PC-3 (cell line): ENCODE measurements around the gene IFI27L1. TPM values are rescaled to one million over a fixed set of nuclear protein-coding genes. Genes with fewer than 3 reads are reported as not detected.

Experiments used
- ATAC-seq: fragments of 200-7000 bp; cut with Tn5 transposase; 2 replicates; pipeline ENCODE4 v1.9.1; 2020; ENCODE audit warnings: mild to moderate bottlenecking, moderate library complexity
- BruUV-seq: library from RNA; stranded (reverse); fragments of 400-500 nt; replicated peaks from 2 replicates; lab custom pipeline; 2021; lab: Mats Ljungman, UMichigan
- CTCF ChIA-PET: fragments of 300-600 bp; sonication (Branson Sonifier 250); formaldehyde crosslinking; loops from one replicate; lab custom pipeline; 2022; ENCODE audit warnings: antibody characterized with exemption; lab: Charles Lee
- POLR2A ChIA-PET: fragments of 300-600 bp; sonication (Branson Sonifier 250); formaldehyde crosslinking; loops from one replicate; lab custom pipeline; 2022; ENCODE audit warnings: antibody characterized with exemption; ENCODE audit not compliant: unreplicated experiment; lab: Charles Lee
- DNase-seq: peaks from one replicate; pipeline ENCODE4 v3.0.0-alpha.2; 2015
- H2AFZ ChIP-seq: fragments of 300-600 bp; sonication (generic); 2 replicates; pipeline ENCODE4 v1.6.0; 2016; ENCODE audit warnings: antibody characterized with exemption, low read length
- H3F3A ChIP-seq: fragments of 300-600 bp; sonication (generic); one replicate; pipeline ENCODE4 v1.6.0; 2017; ENCODE audit warnings: antibody characterized with exemption, low read length, control low read depth, mild to moderate bottlenecking; ENCODE audit not compliant: unreplicated experiment
- H3K27ac ChIP-seq: fragments of 300-600 bp; sonication (generic); 2 replicates; pipeline ENCODE4 v1.5.1; 2016; ENCODE audit warnings: mild to moderate bottlenecking, low read length
- H3K27me3 ChIP-seq: fragments of 300-600 bp; sonication (generic); 2 replicates; pipeline ENCODE4 v1.6.1; 2016; ENCODE audit warnings: low read length, mixed read lengths
- H3K36me3 ChIP-seq: fragments of 300-600 bp; sonication (generic); 2 replicates; pipeline ENCODE4 v1.6.1; 2016; ENCODE audit warnings: low read depth, mixed run types, low read length, mixed read lengths
- H3K4me1 ChIP-seq: fragments of 300-600 bp; sonication (generic); 2 replicates; pipeline ENCODE4 v1.5.1; 2016; ENCODE audit warnings: low read length; ENCODE audit not compliant: insufficient read depth
- H3K4me2 ChIP-seq: fragments of 300-600 bp; sonication (generic); 2 replicates; pipeline ENCODE4 v1.6.0; 2016; ENCODE audit warnings: low read length
- H3K4me3 ChIP-seq: fragments of 300-600 bp; sonication (generic); 2 replicates; pipeline ENCODE4 v1.5.1; 2016; ENCODE audit warnings: mild to moderate bottlenecking, low read length, mixed read lengths
- H3K79me2 ChIP-seq: fragments of 300-600 bp; sonication (generic); 2 replicates; pipeline ENCODE4 v1.6.1; 2017; ENCODE audit warnings: low read length, mixed read lengths
- H3K9ac ChIP-seq: fragments of 300-600 bp; sonication (generic); 2 replicates; pipeline ENCODE4 v1.6.0; 2016; ENCODE audit warnings: mild to moderate bottlenecking, low read length
- H3K9me2 ChIP-seq: fragments of 300-600 bp; sonication (generic); replicated peaks from 2 replicates; pipeline ENCODE4 v1.6.1; 2016; ENCODE audit warnings: mixed run types, low read length, mixed read lengths
- H3K9me3 ChIP-seq: fragments of 300-600 bp; sonication (generic); 2 replicates; pipeline ENCODE4 v1.6.1; 2016; ENCODE audit warnings: low read length, mixed read lengths
- H4K20me1 ChIP-seq: fragments of 300-600 bp; sonication (generic); 2 replicates; pipeline ENCODE4 v1.6.1; 2016; ENCODE audit warnings: low read length, mixed read lengths
- EZH2 ChIP-seq: fragments of 300-600 bp; sonication (generic); IDR thresholded peaks from one replicate; pipeline ENCODE4 v1.6.1; 2017; ENCODE audit warnings: antibody characterized with exemption, mild to moderate bottlenecking, low read length; ENCODE audit not compliant: unreplicated experiment
- EZH2phosphoT487 ChIP-seq: fragments of 300-600 bp; sonication (generic); IDR thresholded peaks from 2 replicates; pipeline ENCODE4 v1.6.1; 2018; ENCODE audit warnings: mild to moderate bottlenecking, antibody characterized with exemption, low read length, borderline replicate concordance
- intact Hi-C: fragments of 100-400 bp; cut with micrococcal nuclease; formaldehyde crosslinking; loops from 2 replicates; pipeline ENCODE4 v1.9.0; 2023
- total RNA-seq: library from RNA; depleted of rRNA; stranded (reverse); fragments of >200 nt; gene quantifications from 2 replicates; pipeline ENCODE4 v1.2.3, GENCODE V29; 2014
- TF ChIP-seq, protein P1 (sequence below): fragments of 300-600 bp; sonication (generic); conservative IDR thresholded peaks from 2 replicates; pipeline ENCODE4 v1.5.1; 2017; ENCODE audit warnings: antibody characterized with exemption, low read depth, mild to moderate bottlenecking, low read length

Gene IFI27L1
- total RNA-seq, 1 experiment from 2014 or later = 16.9 TPM

DNA sequence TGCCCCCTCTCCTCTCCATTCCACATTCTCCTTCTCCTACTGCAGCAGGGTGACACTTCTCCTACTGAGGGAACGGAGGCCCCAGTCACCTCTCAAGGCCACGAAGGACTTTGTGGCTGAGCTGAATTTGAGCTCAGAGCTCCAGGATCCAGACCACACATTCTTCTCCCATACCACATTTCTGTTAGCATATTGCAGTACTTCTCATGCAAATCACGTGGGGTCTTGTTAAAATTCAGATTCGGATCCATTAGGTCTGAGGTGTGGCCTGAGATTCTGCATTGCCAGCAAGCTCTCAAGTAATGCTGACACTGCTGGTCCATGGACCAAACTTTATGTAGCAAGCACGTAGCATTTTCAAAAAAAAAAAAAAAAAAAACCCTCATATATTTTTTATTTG is 57.9 kb downstream of the IFI27L1 start:
- ChIA-PET POLR2A (no interaction called here), CTCF (no interaction called here)
- H3K9ac ChIP-seq = no peak overlapping the region

DNA sequence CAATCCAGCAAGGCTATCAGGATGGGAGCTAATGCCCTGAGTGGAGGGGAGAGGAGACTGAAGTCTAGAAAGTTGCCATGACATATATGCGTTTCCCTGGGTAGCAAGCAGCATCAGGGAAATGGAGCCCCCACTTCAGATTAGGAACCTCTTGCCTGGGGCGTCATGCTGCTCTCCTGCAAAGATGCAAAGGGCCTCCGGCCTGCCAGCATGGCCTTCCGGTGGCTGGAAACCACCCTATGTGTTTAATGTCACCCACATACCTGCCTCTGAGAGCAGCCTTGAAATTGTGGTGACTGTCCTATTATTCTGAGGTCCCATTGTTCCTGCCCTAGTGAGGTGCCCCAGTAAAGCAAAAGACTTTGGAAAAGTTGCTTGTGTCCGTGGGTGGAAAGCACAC is 58.3 kb downstream of the IFI27L1 start:
- no peak overlapping the region for H3K4me3 ChIP-seq
- H3K9me3 ChIP-seq = no peaks in the 10 kb centered on the region
- H2AFZ ChIP-seq = no peak overlapping the region
- 0 out of 2 replicates have a peak, but pooled peaks cover 4% of the 10 kb centered on the region for H3K27me3 ChIP-seq
- ChIA-PET CTCF (no interaction called here), POLR2A (no interaction called here)
- no peaks in the 10 kb centered on the region for H3K9me2 ChIP-seq
- DNase-seq (no peak), ATAC-seq (no peak)
- no peaks in the 10 kb centered on the region for H3K4me1 ChIP-seq
- no peak overlapping the region for H3K4me2 ChIP-seq
- no peak overlapping the region for H3K27ac ChIP-seq
- H3K9ac ChIP-seq = no peak overlapping the region
- intact Hi-C loops = no loop called here
- no peaks in the 10 kb centered on the region for H3K36me3 ChIP-seq
- H3K79me2 ChIP-seq = no peaks in the 10 kb centered on the region
- H3F3A ChIP-seq = no peaks in the 10 kb centered on the region
- no peaks in the 10 kb centered on the region for H4K20me1 ChIP-seq
- TF ChIP-seq, protein P1, sequence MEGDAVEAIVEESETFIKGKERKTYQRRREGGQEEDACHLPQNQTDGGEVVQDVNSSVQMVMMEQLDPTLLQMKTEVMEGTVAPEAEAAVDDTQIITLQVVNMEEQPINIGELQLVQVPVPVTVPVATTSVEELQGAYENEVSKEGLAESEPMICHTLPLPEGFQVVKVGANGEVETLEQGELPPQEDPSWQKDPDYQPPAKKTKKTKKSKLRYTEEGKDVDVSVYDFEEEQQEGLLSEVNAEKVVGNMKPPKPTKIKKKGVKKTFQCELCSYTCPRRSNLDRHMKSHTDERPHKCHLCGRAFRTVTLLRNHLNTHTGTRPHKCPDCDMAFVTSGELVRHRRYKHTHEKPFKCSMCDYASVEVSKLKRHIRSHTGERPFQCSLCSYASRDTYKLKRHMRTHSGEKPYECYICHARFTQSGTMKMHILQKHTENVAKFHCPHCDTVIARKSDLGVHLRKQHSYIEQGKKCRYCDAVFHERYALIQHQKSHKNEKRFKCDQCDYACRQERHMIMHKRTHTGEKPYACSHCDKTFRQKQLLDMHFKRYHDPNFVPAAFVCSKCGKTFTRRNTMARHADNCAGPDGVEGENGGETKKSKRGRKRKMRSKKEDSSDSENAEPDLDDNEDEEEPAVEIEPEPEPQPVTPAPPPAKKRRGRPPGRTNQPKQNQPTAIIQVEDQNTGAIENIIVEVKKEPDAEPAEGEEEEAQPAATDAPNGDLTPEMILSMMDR = no peak
- TF ChIP-seq EZH2phosphoT487 (no peak), EZH2 (no peak)
- BruUV-seq = no TSS peak

More for the DNA sequence above, 57.9 kb downstream of the IFI27L1 start:
- 0 out of 2 replicates have a peak, but pooled peaks cover 4% of the 10 kb centered on the region for H3K27me3 ChIP-seq
- no peaks in the 10 kb centered on the region for H3K36me3 ChIP-seq
- H4K20me1 ChIP-seq = no peaks in the 10 kb centered on the region
- no peak overlapping the region for H3K27ac ChIP-seq
- no peak overlapping the region for H3K4me2 ChIP-seq
- intact Hi-C loops = no loop called here
- H3K4me3 ChIP-seq = no peak overlapping the region
- no peaks in the 10 kb centered on the region for H3K4me1 ChIP-seq
- no peaks in the 10 kb centered on the region for H3K79me2 ChIP-seq
- no peaks in the 10 kb centered on the region for H3K9me3 ChIP-seq
- no TSS peak for BruUV-seq
- no peaks in the 10 kb centered on the region for H3F3A ChIP-seq
- no peaks in the 10 kb centered on the region for H3K9me2 ChIP-seq
- H2AFZ ChIP-seq = no peak overlapping the region
- TF ChIP-seq EZH2phosphoT487 (no peak), EZH2 (no peak)
- TF ChIP-seq, protein P1 = no peak
- no peak for ATAC-seq
- no peak for DNase-seq

DNA sequence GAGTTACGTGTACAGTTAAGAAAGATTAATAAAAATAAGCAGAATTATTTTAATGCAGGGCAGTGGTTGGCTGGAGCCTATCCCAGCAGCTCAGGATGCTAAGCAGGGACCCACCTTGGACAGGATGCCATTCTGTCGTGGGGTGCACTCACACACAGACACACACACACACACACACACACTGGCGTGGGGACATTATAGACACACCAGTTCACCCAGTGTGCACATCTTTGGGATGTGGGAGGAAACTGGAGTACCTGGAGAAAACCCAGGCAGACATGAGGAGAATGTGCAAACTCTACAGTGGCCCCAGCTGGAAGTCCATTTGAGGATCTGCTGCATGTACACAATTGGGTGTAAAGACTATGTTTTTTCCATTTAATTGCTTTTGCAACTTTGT is 61.1 kb downstream of the IFI27L1 start:
- Histone ChIP-seq H3K36me3 (no peaks in the 10 kb centered on the region), H3K27ac (no peak overlapping the region), H3K9ac (no peak overlapping the region), H3K27me3 (0 out of 2 replicates have a peak, but pooled peaks cover 4% of the 10 kb centered on the region), H3K4me1 (no peaks in the 10 kb centered on the region), H3K79me2 (no peaks in the 10 kb centered on the region), H3K4me2 (no peak overlapping the region), H4K20me1 (no peaks in the 10 kb centered on the region), H3F3A (no peaks in the 10 kb centered on the region), H3K9me3 (no peaks in the 10 kb centered on the region), H3K4me3 (no peak overlapping the region), H2AFZ (no peak overlapping the region), H3K9me2 (no peaks in the 10 kb centered on the region)
- ChIA-PET CTCF (interaction anchor here (0.9 kb wide), 1 partner anchor 10 kb away, joined by 3 read pairs; no protein-coding TSS in a partner anchor), POLR2A (no interaction called here)
- TF ChIP-seq EZH2phosphoT487 (no peak), EZH2 (no peak)
- TF ChIP-seq, protein P1 = no peak
- DNase-seq = no peak
- ATAC-seq = no peak
- BruUV-seq = no TSS peak
- intact Hi-C loops = no loop called here
